ENCODE results near the gene CARM1. TPM values are rescaled to one million over a fixed set of nuclear protein-coding genes. Genes with fewer than 3 reads are reported as not detected.
A peak's percentile ranks its signal among the peaks of the same experiment; 100 is the strongest.

The CARM1 gene
- total RNA-seq, 1 experiment from 2014 or later = 51.7 TPM

- intact Hi-C loops (cut with micrococcal nuclease) = no loop called here
- Mint-ChIP-seq H3K27ac (ENCODE audit: low read depth, unreplicated experiment) (peak overlapping the region; percentile 16), H3K4me1 (ENCODE audit: insufficient read depth, unreplicated experiment) (no peaks in the 10 kb centered on the region), H3K27me3 (ENCODE audit: insufficient read depth, unreplicated experiment) (no peaks in the 10 kb centered on the region), H3K4me3 (ENCODE audit: unreplicated experiment) (no peak overlapping the region), H3K9me3 (ENCODE audit: unreplicated experiment) (no peaks in the 10 kb centered on the region), H3K36me3 (ENCODE audit: insufficient read depth, unreplicated experiment) (peaks cover 77% of the 10 kb centered on the region)
- TF ChIP-seq CTCF (IDR thresholded peaks at IDR 0.05; ENCODE audit: unreplicated experiment) = no peak
- CTCF ChIA-PET = no interaction called here
- BruUV-seq (replicated peaks) = no TSS peak
- no peak for DNase-seq (ENCODE audit: unreplicated experiment)
- POLR2A ChIA-PET = no interaction called here
Observed at GRCh38 chr19:10921199-10921909, 50.0 kb downstream of the CARM1 start.

GRCh38 chr19:10921910-10922637, 50.7 kb downstream of the CARM1 start:
- Mint-ChIP-seq H3K4me1 (ENCODE audit: insufficient read depth, unreplicated experiment) (no peaks in the 10 kb centered on the region), H3K27me3 (ENCODE audit: insufficient read depth, unreplicated experiment) (no peaks in the 10 kb centered on the region), H3K4me3 (ENCODE audit: unreplicated experiment) (no peak overlapping the region), H3K9me3 (ENCODE audit: unreplicated experiment) (no peaks in the 10 kb centered on the region), H3K36me3 (ENCODE audit: insufficient read depth, unreplicated experiment) (peaks cover 73% of the 10 kb centered on the region), H3K27ac (ENCODE audit: low read depth, unreplicated experiment) (peak overlapping the region; percentile 16)
- POLR2A ChIA-PET = no interaction called here
- BruUV-seq (replicated peaks) = no TSS peak
- CTCF ChIA-PET = no interaction called here
- DNase-seq (ENCODE audit: unreplicated experiment) = no peak
- TF ChIP-seq CTCF (IDR thresholded peaks at IDR 0.05; ENCODE audit: unreplicated experiment) = no peak
- intact Hi-C loops (cut with micrococcal nuclease) = no loop called here

GRCh38 chr19:10922638-10923014, 51.3 kb downstream of the CARM1 start:
- no peak for DNase-seq (ENCODE audit: unreplicated experiment)
- intact Hi-C loops (cut with micrococcal nuclease) = no loop called here
- TF ChIP-seq CTCF (IDR thresholded peaks at IDR 0.05; ENCODE audit: unreplicated experiment) = no peak
- Mint-ChIP-seq H3K27me3 (ENCODE audit: insufficient read depth, unreplicated experiment) (no peaks in the 10 kb centered on the region), H3K4me3 (ENCODE audit: unreplicated experiment) (no peak overlapping the region), H3K36me3 (ENCODE audit: insufficient read depth, unreplicated experiment) (peaks cover 67% of the 10 kb centered on the region), H3K4me1 (ENCODE audit: insufficient read depth, unreplicated experiment) (no peaks in the 10 kb centered on the region), H3K9me3 (ENCODE audit: unreplicated experiment) (no peaks in the 10 kb centered on the region), H3K27ac (ENCODE audit: low read depth, unreplicated experiment) (no peak overlapping the region)
- CTCF ChIA-PET = no interaction called here
- BruUV-seq (replicated peaks) = TSS peak; percentile 44
- POLR2A ChIA-PET = no interaction called here

- intact Hi-C loops (cut with micrococcal nuclease) = no loop called here
- H3K36me3 Mint-ChIP-seq (ENCODE audit: insufficient read depth, unreplicated experiment) = peaks cover 68% of the 10 kb centered on the region
- BruUV-seq (replicated peaks) = no TSS peak
- no peaks in the 10 kb centered on the region for H3K9me3 Mint-ChIP-seq (ENCODE audit: unreplicated experiment)
- no peak overlapping the region for H3K4me3 Mint-ChIP-seq (ENCODE audit: unreplicated experiment)
- no peaks in the 10 kb centered on the region for H3K4me1 Mint-ChIP-seq (ENCODE audit: insufficient read depth, unreplicated experiment)
- no peak for DNase-seq (ENCODE audit: unreplicated experiment)
- TF ChIP-seq CTCF (IDR thresholded peaks at IDR 0.05; ENCODE audit: unreplicated experiment) = no peak
- CTCF ChIA-PET = no interaction called here
- H3K27me3 Mint-ChIP-seq (ENCODE audit: insufficient read depth, unreplicated experiment) = no peaks in the 10 kb centered on the region
- no peak overlapping the region for H3K27ac Mint-ChIP-seq (ENCODE audit: low read depth, unreplicated experiment)
- POLR2A ChIA-PET = no interaction called here
Observed at GRCh38 chr19:10923260-10924112, 52.1 kb downstream of the CARM1 start.
